GM23338 (cell line): ENCODE data around the gene SCN4A. TPM values are rescaled to one million over a fixed set of nuclear protein-coding genes. Genes with fewer than 3 reads are reported as not detected.

ENCODE experiments used
- ATAC-seq: fragments of 200-7000 bp; cut with Tn5 transposase; 3 replicates; pipeline ENCODE4 v1.9.1; 2020
- DNase-seq: peaks from one replicate; pipeline ENCODE4 v3.0.0-alpha.2; 2015; ENCODE audit warnings: low spot score
- H2AFZ ChIP-seq: fragments of 200-600 bp; sonication (generic); 2 replicates; pipeline ENCODE4 v1.8.0; 2016; ENCODE audit warnings: antibody characterized with exemption, mild to moderate bottlenecking, moderate library complexity
- H3F3A ChIP-seq: fragments of 200-600 bp; sonication (generic); replicated peaks from 2 replicates; pipeline ENCODE4 v1.8.0; 2017; ENCODE audit warnings: antibody characterized with exemption, mixed run types, low read depth
- H3K27ac ChIP-seq: fragments of 200-600 bp; sonication (generic); 2 replicates; pipeline ENCODE4 v1.6.1; 2016; ENCODE audit warnings: low read depth
- H3K27me3 ChIP-seq: fragments of 200-600 bp; sonication (generic); 2 replicates; pipeline ENCODE4 v1.8.0; 2016; ENCODE audit warnings: mild to moderate bottlenecking, mixed run types, moderate library complexity; ENCODE audit not compliant: insufficient read depth
- H3K36me3 ChIP-seq: fragments of 200-600 bp; sonication (generic); 2 replicates; pipeline ENCODE4 v1.8.0; 2016; ENCODE audit warnings: mild to moderate bottlenecking; ENCODE audit not compliant: insufficient read depth
- H3K4me1 ChIP-seq: fragments of 200-600 bp; sonication (generic); 2 replicates; pipeline ENCODE4 v1.8.0; 2016; ENCODE audit warnings: mild to moderate bottlenecking, moderate library complexity; ENCODE audit not compliant: insufficient read depth
- H3K4me2 ChIP-seq: fragments of 200-600 bp; sonication (generic); 2 replicates; pipeline ENCODE4 v1.7.1; 2017; ENCODE audit warnings: mixed run types
- H3K4me3 ChIP-seq: fragments of 200-600 bp; sonication (generic); 2 replicates; pipeline ENCODE4 v1.6.1; 2016; ENCODE audit warnings: mixed run types
- H3K79me2 ChIP-seq: fragments of 200-600 bp; sonication (generic); replicated peaks from 2 replicates; pipeline ENCODE4 v1.8.0; 2017; ENCODE audit warnings: mild to moderate bottlenecking; ENCODE audit not compliant: insufficient read depth
- H3K9me2 ChIP-seq: fragments of 200-600 bp; sonication (generic); 2 replicates; pipeline ENCODE4 v1.8.0; 2017; ENCODE audit not compliant: insufficient read depth
- H4K20me1 ChIP-seq: fragments of 200-600 bp; sonication (generic); replicated peaks from 2 replicates; pipeline ENCODE4 v1.8.0; 2017; ENCODE audit warnings: mild to moderate bottlenecking; ENCODE audit not compliant: insufficient read depth
- H3K27ac Mint-ChIP-seq: 2 replicates; pipeline ENCODE4 v1.8.0; 2020; ENCODE audit warnings: inconsistent platforms, mild to moderate bottlenecking, moderate library complexity, mixed read lengths
- H3K27me3 Mint-ChIP-seq: 3 replicates; pipeline ENCODE4 v1.8.0; 2022; ENCODE audit warnings: low read depth, mild to moderate bottlenecking, moderate library complexity, mixed read lengths, inconsistent platforms; ENCODE audit not compliant: insufficient read depth, poor library complexity
- H3K36me3 Mint-ChIP-seq: 3 replicates; pipeline ENCODE4 v1.8.0; 2021; ENCODE audit warnings: low read depth, mild to moderate bottlenecking, inconsistent platforms, moderate library complexity, mixed read lengths
- H3K4me1 Mint-ChIP-seq: 3 replicates; pipeline ENCODE4 v1.8.0; 2020; ENCODE audit warnings: mild to moderate bottlenecking, inconsistent platforms, mixed read lengths
- H3K4me3 Mint-ChIP-seq: 3 replicates; pipeline ENCODE4 v1.8.0; 2021; ENCODE audit warnings: moderate library complexity, mild to moderate bottlenecking, inconsistent platforms, mixed read lengths
- H3K9me3 Mint-ChIP-seq: 3 replicates; pipeline ENCODE4 v1.8.0; 2020; ENCODE audit warnings: moderate library complexity, mild to moderate bottlenecking, inconsistent platforms, mixed read lengths
- CREB1 ChIP-seq: fragments of 250-450 bp; sonication (Bioruptor Pico); IDR thresholded peaks from 2 replicates; pipeline ENCODE4 v1.5.0; 2020; ENCODE audit warnings: low read depth, mild to moderate bottlenecking, moderate library complexity
- CTCF ChIP-seq, 2 experiments: fragments of 200-600 bp in 1 of 2; sonication (generic) in 1 of 2; conservative IDR thresholded peaks; 2 replicates each; pipeline versions ENCODE4 v1.5.1 to v1.6.1; 2016 to 2017; ENCODE audit warnings: antibody characterized with exemption in 2 of 2, low read depth in 2 of 2, mild to moderate bottlenecking in 2 of 2, moderate library complexity in 1 of 2
- EZH2 ChIP-seq: fragments of 200-600 bp; sonication (generic); IDR thresholded peaks from one replicate; pipeline ENCODE4 v1.8.0; 2017; ENCODE audit warnings: antibody characterized with exemption, mild to moderate bottlenecking, low read depth; ENCODE audit not compliant: unreplicated experiment
- EZH2phosphoT487 ChIP-seq: fragments of 200-600 bp; sonication (generic); IDR thresholded peaks from one replicate; pipeline ENCODE4 v1.8.1; 2018; ENCODE audit warnings: antibody characterized with exemption; ENCODE audit not compliant: unreplicated experiment
- JUNB ChIP-seq: IDR thresholded peaks from one replicate; pipeline ENCODE4 v1.6.1; 2016; ENCODE audit warnings: antibody characterized with exemption; ENCODE audit not compliant: unreplicated experiment
- NANOG ChIP-seq: IDR thresholded peaks from 2 replicates; pipeline ENCODE4 v1.6.1; 2016; ENCODE audit warnings: antibody characterized with exemption, borderline replicate concordance
- POLR2AphosphoS5 ChIP-seq: IDR thresholded peaks from 2 replicates; pipeline ENCODE4 v1.6.1; 2016; ENCODE audit warnings: antibody characterized with exemption, low read depth
- REST ChIP-seq: IDR thresholded peaks from one replicate; pipeline ENCODE4 v1.6.1; 2018; ENCODE audit warnings: antibody characterized with exemption; ENCODE audit not compliant: unreplicated experiment
- STAT1 ChIP-seq: IDR thresholded peaks from one replicate; pipeline ENCODE4 v1.6.1; 2016; ENCODE audit warnings: antibody characterized with exemption; ENCODE audit not compliant: unreplicated experiment
- ZNF114 ChIP-seq: fragments of 250-450 bp; sonication (Bioruptor Pico); IDR thresholded peaks from 2 replicates; pipeline ENCODE4 v1.5.0; 2020; ENCODE audit warnings: mild to moderate bottlenecking, moderate library complexity
- ZNF331 ChIP-seq: fragments of 250-450 bp; sonication (Bioruptor Pico); IDR thresholded peaks from 2 replicates; pipeline ENCODE4 v1.5.0; 2020; ENCODE audit warnings: low read depth, mild to moderate bottlenecking, moderate library complexity
- polyA plus RNA-seq: library from polyadenylated mRNA; unstranded; fragments of >200 nt; fragmentation: Nextera tagmentation; extraction: Ambion mirVana; gene quantifications from 2 replicates; pipeline ENCODE4 v1.2.1, GENCODE V29; 2016
- total RNA-seq: library from RNA; depleted of rRNA; stranded (reverse); fragments of >200 nt; shearing (Covaris generic); gene quantifications from 2 replicates; pipeline ENCODE4 v1.2.3, GENCODE V29; 2014

The SCN4A gene
- total and polyA plus RNA-seq, 2 experiments from 2014 or later = 2.3 to 7.9 TPM

GRCh38 chr17:63934183-63935112 is 38.3 kb downstream of the SCN4A start:
- peaks cover 9% of the 10 kb centered on the region for H3K27me3 Mint-ChIP-seq
- Histone ChIP-seq H4K20me1 (no peaks in the 10 kb centered on the region), H3F3A (no peaks in the 10 kb centered on the region), H3K27me3 (no peaks in the 10 kb centered on the region), H2AFZ (no peak overlapping the region), H3K27ac (no peak overlapping the region), H3K4me3 (no peak overlapping the region), H3K4me1 (peaks cover 14% of the 10 kb centered on the region; the same call in 1 of the 2 replicates), H3K9me2 (no peaks in the 10 kb centered on the region), H3K79me2 (no peaks in the 10 kb centered on the region), H3K4me2 (no peak overlapping the region), H3K36me3 (no peaks in the 10 kb centered on the region)
- no peak overlapping the region for H3K4me3 Mint-ChIP-seq
- no peaks in the 10 kb centered on the region; the same call in 2 of the 3 replicates for H3K9me3 Mint-ChIP-seq
- 0 out of 3 replicates have a peak, but pooled peaks cover 3% of the 10 kb centered on the region for H3K36me3 Mint-ChIP-seq
- peaks cover 17% of the 10 kb centered on the region for H3K4me1 Mint-ChIP-seq
- no peak for TF ChIP-seq ZNF331 (CRISPR knock-in tag)
- no peak for TF ChIP-seq STAT1
- no peak for TF ChIP-seq JUNB
- no peak for TF ChIP-seq CREB1 (CRISPR knock-in tag)
- no peak for TF ChIP-seq ZNF114
- TF ChIP-seq NANOG = no peak
- no peak for TF ChIP-seq EZH2
- TF ChIP-seq REST = no peak
- TF ChIP-seq CTCF (conservative IDR thresholded peaks at IDR 0.05; ENCODE audit: low read depth in 2 of 2) = no peak
- TF ChIP-seq POLR2AphosphoS5 = no peak
- TF ChIP-seq EZH2phosphoT487 = no peak
- no peak overlapping the region for H3K27ac Mint-ChIP-seq
- DNase-seq = no peak
- ATAC-seq = no peak
